ENCODE results near the gene SHFL.

SHFL gene

DNA sequence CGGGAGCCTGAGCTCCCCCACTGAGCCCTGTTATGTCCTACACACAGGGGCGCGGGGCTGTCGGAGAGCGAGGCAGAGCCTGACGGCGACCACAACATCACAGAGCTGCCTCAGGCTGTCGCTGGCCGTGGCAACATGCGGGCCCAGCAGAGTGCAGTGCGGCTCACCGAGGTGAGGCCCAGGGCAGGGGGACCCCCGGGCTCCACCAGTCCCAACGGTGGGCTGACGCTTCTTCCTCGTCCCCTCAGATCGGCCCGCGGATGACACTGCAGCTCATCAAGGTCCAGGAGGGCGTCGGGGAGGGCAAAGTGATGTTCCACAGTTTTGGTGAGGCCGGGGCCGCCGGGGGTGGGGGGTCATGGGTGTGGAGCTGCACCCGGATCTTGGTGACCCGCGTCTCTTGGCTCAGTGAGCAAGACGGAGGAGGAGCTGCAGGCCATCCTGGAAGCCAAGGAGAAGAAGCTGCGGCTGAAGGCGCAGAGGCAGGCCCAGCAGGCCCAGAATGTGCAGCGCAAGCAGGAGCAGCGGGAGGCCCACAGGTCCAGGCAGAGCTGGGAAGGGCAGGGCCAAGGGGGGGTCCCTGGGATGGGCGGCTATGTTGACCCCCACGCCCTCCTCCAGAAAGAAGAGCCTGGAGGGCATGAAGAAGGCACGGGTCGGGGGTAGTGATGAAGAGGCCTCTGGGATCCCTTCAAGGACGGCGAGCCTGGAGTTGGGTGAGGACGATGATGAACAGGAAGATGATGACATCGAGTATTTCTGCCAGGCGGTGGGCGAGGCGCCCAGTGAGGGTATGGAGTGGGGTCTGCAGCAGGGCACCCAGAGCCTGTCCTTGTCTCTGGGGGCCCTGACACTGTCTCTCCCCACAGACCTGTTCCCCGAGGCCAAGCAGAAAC, 24.2 kb downstream of the SHFL start:
- no peak for DNase-seq

DNA sequence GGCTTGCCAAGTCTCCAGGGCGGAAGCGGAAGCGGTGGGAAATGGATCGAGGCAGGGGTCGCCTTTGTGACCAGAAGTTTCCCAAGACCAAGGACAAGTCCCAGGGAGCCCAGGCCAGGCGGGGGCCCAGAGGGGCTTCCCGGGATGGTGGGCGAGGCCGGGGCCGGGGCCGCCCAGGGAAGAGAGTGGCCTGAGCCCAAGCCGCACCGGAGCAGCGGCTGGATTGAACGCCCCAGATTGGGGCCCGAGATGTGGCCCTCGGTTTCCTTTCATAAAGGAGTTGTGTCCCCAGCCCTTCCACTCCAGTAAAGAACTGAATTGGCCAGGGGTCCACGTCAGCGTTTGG, 24.8 kb downstream of the SHFL start:
- DNase-seq: no peak

DNA sequence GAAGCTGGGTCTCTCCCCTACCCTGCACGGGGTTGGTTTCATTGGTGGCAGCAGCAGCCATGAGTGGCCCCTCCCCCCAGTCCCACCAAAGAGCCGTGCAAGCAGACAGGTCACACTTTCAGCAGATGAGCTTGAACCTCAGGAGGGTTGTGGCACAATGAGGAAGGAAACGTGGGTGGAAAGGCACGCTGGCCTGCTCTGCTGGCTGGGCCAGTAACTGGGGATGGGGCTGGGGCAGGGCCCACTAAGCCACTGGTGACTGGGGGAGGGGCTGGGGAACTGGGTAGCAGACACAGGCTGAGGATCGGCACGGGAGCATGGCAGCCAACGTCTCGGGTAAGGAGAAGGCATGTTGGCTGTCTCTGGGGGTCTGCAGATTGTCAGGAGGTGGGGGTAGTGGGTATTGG, 25.3 kb downstream of the SHFL start, which contains the start of gene P2RY11:
Gene P2RY11, plus strand, starts transcription at position 289 of the 407 bp plus-strand sequence. Its CDS starts 29 bp downstream, at position 318.
- no peak for DNase-seq

DNA sequence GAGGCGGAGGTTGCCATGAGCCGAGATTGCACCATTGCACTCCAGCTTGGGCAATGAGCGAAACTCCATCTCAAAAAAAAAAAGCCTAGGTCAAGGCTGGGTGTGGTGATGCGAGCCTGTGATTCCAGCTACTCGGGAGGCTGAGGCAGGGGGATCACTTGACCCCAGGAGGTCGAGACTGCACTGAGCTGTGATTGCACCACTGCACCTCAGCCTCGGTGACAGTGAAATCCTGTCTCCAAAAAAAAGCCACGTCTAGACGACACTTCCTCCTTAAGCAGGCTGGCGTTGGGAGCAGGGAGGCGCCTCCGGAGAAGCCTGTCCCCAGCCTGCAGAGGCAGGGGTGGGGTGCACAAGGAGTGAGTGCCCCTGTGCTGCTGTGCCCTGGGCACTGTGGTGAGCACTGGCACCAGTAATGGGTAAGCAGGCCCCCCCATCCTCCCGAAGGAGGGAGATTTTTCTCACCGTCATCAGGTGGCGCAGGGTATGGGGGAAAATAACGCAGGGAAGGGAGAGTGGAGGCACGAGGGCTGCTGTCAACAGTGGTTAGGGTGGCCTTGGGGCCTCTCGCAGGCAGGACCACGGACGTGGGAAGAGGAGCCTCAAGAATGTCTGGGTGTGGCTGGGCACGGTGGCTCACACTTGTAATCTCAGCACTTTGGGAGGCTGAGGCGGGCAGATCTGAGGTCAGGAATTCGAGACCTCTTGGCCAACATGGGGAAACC, 26.1 kb downstream of the SHFL start:
- DNase-seq: peak; percentile 53

DNA sequence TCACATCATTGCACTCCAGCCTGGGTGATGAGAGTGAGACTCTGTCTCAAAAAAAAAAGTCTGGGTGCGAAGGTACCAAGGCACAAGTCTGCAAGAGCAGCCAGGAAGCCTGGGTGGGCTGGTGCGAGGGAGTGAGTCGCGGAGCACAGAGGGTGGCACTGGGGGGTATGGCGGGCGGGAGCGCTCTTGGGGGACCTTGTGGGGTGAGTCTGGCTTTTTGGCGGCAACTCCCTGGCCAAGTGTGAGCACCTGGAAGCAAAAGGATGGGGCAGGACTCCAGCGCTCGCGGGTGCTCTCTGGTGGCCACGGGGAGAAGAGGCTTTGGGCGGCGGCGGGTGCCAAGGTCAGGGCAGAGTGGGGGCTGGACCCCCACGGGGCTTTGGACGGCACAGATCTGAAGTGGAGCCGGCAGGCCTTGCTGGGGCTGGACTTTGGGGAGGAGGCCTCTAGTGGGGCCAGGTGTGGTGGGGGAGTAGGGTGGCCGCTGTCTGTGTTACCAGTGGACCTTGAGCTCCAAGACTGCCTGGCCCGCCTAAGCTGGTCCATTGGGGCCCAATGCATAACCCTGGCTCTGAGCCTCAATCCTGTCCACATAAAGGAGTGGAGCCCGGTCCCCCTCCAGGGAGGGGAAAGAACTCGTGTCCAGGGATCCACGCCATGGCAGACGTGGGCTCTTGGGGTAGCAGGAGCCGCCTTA, 26.9 kb downstream of the SHFL start:
- DNase-seq: no peak

DNA sequence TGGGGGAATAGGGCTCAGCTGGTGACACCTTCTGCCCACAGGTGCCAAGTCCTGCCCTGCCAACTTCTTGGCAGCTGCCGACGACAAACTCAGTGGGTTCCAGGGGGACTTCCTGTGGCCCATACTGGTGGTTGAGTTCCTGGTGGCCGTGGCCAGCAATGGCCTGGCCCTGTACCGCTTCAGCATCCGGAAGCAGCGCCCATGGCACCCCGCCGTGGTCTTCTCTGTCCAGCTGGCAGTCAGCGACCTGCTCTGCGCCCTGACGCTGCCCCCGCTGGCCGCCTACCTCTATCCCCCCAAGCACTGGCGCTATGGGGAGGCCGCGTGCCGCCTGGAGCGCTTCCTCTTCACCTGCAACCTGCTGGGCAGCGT, 27.5 kb downstream of the SHFL start:
- no peak for DNase-seq

DNA sequence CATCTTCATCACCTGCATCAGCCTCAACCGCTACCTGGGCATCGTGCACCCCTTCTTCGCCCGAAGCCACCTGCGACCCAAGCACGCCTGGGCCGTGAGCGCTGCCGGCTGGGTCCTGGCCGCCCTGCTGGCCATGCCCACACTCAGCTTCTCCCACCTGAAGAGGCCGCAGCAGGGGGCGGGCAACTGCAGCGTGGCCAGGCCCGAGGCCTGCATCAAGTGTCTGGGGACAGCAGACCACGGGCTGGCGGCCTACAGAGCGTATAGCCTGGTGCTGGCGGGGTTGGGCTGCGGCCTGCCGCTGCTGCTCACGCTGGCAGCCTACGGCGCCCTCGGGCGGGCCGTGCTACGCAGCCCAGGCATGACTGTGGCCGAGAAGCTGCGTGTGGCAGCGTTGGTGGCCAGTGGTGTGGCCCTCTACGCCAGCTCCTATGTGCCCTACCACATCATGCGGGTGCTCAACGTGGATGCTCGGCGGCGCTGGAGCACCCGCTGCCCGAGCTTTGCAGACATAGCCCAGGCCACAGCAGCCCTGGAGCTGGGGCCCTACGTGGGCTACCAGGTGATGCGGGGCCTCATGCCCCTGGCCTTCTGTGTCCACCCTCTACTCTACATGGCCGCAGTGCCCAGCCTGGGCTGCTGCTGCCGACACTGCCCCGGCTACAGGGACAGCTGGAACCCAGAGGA, 28.0 kb downstream of the SHFL start:
- DNase-seq: no peak

DNA sequence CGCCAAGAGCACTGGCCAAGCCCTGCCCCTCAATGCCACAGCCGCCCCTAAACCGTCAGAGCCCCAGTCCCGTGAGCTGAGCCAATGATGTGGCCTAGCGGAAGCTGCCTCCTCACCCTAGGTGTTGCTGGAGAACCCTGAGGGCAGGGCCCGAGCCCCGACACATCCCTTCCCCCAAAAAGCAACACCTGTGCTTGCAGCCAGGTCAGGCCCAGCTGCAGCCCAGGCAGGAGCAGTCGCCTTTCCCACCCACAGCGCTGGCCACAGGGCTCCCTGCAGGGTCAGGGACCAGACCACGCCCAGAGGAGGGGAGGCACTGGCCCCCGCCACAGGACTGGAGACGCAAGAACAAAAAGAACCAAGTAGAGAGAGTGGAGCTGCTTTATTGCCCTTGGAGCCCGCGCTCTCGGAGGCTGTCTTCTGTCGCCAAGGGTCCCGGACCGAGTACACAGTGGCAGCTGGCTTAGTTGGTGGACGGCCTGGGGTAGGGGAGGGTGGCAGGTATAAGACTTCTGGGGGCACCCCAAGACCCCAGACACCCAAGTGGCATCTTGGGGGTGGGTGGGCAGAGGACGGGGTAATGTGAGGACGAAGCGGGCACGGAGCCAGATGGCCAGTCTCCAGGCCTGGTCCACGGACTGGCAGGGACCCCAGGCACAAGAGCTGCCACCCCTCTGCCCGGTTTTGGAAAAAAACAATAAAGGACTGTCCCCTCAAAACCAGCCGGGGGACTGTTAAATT, 28.7 kb downstream of the SHFL start:
- no peak for DNase-seq

DNA sequence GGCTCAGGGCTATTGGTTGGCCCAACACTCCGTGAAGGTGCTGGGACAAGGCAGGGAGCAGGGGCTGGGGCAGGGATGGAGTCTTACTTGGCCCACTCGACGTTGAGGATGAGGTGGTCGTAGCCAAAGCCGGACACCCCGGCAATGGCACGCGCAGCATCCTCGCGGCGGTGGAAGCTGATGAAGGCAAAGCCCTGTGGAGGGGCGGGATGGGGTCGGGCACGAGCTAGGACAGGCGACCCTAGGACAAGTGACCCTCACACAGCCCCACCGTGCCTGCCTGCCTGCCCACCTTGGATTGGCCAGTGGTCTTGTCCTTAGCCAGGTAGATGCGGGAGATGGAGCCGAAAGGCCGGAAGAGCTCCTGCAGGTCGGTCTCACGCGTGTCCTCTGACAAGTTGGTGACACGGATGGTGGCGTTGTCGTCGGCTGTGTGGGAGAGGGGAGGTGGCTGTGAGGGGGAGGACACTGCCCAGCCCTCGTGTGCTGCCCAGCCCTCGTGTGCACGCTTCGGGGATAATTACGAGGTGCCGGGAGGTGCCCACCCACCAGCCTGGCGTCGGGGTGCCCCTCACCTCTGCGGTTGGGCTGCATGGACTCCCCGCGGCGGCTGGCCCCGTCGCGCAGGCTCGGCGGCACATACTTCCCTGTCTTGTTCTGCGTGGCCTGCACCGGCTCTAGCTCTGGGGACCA, 29.4 kb downstream of the SHFL start:
- no peak for DNase-seq

DNA sequence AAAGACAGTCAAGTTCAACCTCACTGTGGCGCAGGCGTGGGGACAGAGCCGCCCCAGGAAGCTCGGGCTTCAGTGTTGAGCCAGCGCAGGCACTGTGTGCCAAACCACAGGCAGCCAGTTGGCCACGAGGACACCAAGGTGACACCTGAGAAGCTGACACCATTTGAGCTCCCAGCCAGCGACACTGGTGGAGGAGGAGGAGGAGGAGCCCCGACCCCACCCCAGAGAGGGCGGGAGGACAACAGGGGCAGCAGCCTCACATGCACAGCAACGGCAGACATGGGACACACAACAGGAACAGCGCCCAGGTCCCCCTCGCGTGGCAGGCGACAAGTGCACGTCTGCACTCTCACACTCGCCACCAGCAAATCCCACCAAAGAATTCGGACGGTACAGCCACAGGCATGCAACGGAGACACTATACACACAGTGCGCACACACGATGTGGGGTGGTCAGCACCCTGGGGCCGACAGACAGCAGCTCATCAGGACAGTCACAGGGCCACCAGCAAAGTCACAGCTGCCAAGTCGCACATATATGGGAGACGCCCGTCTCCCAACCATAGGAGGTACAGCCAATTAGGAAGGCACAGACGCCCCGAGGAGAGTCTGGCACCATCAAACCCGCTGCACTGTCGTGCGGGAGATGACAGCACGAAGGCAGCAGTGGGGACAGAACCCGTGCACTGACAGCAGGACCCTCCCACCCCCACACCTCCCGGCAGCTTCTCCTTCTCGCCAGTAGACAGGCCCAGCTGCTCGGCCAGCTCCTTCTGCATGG, 30.2 kb downstream of the SHFL start:
- DNase-seq: no peak

DNA sequence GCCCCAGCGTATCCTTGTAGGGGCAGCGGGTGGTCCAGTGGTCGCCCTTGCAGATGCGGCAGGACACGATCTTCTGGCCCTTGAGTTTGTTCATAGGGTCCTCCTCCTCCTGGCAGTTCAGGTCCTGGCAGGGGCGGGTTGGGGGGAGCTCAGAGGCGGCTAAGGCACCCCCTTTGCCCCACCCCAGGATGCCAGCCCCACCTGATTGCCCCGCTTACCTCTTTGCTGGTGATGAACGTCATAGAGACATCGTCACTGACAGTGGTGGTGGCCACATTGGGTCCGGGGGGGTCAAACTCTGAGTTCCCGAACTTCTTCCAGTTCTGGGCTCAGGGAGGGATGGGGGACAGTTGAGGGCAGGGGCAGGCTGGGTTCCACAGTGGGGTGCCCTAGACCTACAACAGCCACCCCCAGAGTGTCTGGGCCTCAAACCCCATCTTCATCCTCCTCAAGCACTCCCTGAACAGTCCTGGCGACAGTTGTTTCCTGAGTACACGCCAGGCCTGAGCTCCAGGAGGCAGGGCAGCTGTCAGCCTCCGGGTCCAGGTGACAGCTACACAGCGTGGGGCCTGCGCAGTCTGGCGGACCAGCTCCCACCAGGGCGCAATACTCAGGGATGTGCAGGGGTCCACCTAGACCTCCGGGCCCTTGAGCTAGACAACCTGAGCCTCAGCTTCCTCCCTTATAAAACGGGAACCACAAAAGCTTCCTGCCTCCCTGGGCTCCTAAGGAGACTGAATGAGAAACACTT, 30.9 kb downstream of the SHFL start:
- DNase-seq: no peak

DNA sequence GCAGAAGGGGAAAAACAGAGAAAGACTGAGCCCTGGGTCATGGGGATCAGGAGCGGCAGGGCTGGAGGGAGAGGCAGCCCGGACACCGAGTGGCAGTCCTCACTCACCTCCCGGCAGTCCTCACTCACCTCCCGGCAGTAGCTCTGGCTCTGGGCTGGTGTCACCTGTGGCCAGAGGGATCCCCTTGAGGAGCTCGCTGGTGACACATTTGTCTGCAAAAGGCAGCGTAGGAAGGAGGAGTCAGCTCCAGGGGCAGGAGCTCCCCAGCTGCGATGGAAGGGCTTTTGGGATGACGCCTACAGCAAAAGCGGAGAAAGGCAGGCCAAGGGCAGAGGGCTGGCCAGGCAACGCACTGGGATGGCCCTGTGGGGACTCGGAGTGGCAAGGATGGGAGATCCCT, 32.8 kb downstream of the SHFL start:
- no peak for DNase-seq

DNA sequence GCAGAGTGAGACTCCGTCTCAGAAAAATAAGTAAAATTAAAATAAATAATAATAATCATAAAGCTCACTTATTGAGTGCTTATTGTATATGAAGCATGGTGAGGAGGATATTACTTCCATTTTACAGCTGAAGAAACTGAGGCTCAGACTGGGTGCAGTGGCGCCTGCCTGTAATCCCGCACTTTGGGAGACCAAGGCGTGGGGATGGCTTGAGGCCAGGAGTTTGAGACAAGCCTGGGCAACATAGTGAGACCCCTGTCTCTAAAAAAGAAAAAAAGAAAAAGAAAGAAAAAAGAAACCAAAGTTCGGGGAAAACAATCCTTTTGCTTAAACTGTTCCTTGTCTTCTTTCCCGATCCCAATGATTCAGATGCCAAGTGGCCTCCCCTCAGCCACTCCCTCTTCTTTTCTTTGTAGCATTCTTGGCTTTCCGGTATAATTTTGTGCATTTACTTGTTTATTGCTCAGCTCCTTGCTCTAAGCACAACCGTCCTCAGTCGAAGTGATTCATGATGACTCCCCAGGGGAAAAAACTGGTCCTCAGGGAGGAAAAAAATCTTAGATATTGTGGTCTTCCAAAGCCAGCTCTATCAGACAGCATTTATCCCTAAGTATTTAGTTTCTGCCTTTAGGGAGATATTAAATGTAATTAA, 34.5 kb downstream of the SHFL start:
- DNase-seq: peak; percentile 67

DNA sequence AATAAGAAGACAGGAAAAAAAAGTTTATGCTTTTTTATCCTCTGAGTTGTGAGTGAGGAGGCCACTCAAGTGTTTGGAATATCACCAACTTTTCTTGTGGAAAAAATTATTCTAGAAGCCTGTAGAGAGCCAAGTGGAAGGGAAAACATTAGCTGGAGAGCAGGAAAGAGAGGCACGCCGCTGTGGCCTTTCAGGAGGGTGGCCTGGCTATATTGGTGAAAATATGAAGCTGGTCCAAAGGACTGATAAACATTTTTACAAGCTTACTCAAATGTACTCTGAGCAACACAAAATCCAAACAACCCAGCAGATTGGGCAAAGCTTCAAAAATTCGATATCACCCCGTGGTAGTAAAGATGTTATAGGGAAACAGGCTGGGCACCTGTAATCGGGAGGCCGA, 35.9 kb downstream of the SHFL start:
- no peak for DNase-seq

DNA sequence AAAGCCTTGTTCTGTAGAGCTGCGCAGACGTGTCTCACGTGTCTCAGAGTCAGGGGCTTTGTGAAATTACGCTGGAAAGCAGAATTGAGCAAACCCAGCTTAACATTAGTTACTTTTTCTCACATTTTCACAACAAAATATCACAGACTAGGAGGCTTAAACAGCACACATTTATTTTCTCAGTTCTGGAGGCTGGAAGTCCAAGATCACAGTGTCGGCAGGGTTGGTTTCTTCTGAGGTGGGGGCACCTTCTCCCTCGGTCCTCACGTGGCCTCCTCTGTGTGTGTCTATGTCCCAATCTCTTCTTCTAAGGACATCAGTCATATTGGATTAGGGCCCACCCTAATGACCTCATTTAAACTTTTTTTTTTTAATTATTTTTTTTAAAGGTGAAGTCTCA, 38.3 kb downstream of the SHFL start:
- DNase-seq: no peak

DNA sequence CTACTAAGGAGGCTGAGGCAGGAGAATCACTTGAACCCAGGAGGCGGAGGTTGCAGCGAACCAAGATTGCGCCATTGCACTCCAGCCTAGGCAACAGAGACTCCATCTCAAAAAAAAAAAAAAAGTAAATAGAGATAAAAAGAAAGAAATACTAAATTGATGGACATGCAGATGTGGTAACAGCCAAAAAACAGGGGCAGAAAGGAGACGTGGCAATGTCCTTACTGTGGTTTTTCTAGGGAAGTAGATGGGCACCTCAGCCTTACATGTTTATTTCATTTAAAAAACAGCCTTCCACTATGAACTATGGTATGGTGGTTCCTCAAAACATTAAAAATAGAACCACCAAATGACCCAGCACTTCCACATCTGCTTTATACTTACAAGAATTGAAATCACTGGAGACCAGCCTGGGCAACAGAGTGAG, 40.1 kb downstream of the SHFL start:
- DNase-seq: no peak

DNA sequence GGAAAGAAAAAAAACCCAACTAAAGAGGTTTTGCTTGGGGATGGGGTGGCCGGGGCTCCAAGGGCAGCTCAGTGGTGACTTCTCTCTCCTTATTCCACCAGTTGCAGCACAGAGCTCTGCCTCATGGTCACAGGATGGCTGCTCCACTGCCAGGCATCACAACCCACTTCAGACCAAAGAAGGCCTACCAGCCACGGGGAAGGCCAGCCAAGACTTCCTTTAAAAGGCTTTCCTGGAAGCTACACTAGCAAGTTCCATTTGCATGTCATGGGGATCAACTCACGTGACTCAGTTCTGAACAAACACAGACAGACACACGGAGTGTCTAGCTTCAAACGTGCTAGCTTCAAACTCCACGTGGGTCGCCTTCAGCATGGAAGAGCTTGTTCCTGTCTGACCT, 46.8 kb downstream of the SHFL start:
- DNase-seq: no peak

DNA sequence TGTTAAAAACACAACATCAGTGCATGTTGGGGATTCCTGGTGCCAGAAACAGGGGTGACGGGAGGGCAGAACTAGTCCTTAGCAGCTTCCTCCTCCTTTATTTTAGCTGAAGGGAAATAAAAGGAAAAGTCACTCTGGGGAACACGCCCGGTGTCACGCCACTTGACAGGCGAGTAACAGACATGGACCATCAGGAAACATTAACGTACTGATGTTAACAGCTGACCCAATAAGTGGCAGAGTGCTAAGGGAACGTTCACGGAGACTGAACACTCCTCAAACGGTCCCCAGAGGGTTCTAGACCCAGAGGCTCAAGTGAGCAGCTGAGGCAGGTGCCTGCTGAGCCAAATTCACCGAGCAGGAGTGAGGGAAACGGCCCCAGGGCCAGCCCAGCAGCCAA, 47.5 kb downstream of the SHFL start:
- no peak for DNase-seq

DNA sequence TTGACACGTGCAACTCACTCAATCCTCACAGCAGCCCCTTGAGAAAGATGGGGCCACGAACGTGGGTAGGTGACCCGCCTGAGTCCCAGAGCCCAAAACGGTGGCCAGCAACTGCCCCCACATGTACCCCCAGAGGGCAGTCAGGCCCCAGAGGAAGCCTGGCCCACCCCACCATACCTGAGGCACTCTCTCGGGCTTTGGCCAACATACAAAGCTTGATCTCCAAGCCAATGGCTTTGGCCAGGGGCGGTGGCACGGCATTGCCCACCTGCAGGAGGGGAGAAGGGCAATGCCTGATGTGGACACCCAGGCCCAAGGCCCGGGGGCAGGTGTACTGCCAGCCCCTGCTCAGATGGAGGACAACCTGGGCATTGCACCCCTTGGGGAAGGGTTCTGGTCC, 47.9 kb downstream of the SHFL start:
- no peak for DNase-seq
